Endothelial cell of umbilical vein (primary cell): ENCODE data around the gene SIAH3. TPM values are rescaled to one million over a fixed set of nuclear protein-coding genes. Genes with fewer than 3 reads are reported as not detected.
A peak's percentile ranks its signal among the peaks of the same experiment; 100 is the strongest.

Experiments used
- BruUV-seq: library from RNA; stranded (reverse); fragments of 400-500 nt; replicated peaks from 2 replicates; lab custom pipeline; 2021; lab: Mats Ljungman, UMichigan
- CTCF ChIA-PET: fragments of 300-600, 350-600 bp; sonication (Branson Sonifier 250); formaldehyde crosslinking; loops from one replicate; lab custom pipeline; 2021; ENCODE audit warnings: antibody characterized with exemption, inconsistent platforms; lab: Charles Lee
- POLR2A ChIA-PET: fragments of 300-600, 350-600 bp; sonication (Branson Sonifier 250); formaldehyde crosslinking; loops from one replicate; lab custom pipeline; 2021; ENCODE audit warnings: antibody characterized with exemption, inconsistent platforms; lab: Charles Lee
- DNase-seq: peaks from one replicate; pipeline ENCODE4 v3.0.0-alpha.2; 2011; ENCODE audit warnings: low read depth, low spot score
- FAIRE-seq: peaks from 2 replicates; lab custom pipeline; 2011; peaks lifted over from hg19 to GRCh38; lab: Jason Lieb, UNC
- H2AFZ ChIP-seq: 2 replicates; pipeline ENCODE4 v1.6.0; 2012; ENCODE audit warnings: low read depth, low read length, control low read depth, inconsistent platforms
- H3K27ac ChIP-seq: 2 replicates; pipeline ENCODE4 v1.5.1; 2011; ENCODE audit warnings: low read depth, mild to moderate bottlenecking, control low read depth, low read length, moderate library complexity; ENCODE audit not compliant: insufficient read depth
- H3K27me3 ChIP-seq, 2 experiments: 2 replicates each; pipeline versions ENCODE4 v1.6.0 to v1.6.1; 2011; ENCODE audit warnings: low read length in 2 of 2, mixed read lengths in 1 of 2; ENCODE audit not compliant: control insufficient read depth in 2 of 2, insufficient read depth in 2 of 2
- H3K36me3 ChIP-seq, 2 experiments: 2 replicates in 1 of 2; 3 replicates in 1 of 2; pipeline ENCODE4 v1.5.1; 2011; ENCODE audit warnings: low read length in 2 of 2, mild to moderate bottlenecking in 1 of 2, moderate library complexity in 1 of 2; ENCODE audit not compliant: control insufficient read depth in 2 of 2, insufficient read depth in 2 of 2; ENCODE audit errors: extremely low read depth in 1 of 2
- H3K4me1 ChIP-seq: 3 replicates; pipeline ENCODE4 v1.5.1; 2011; ENCODE audit warnings: mild to moderate bottlenecking, low read length; ENCODE audit not compliant: control insufficient read depth, insufficient read depth; ENCODE audit errors: extremely low read depth
- H3K4me2 ChIP-seq: 2 replicates; pipeline ENCODE4 v1.6.1; 2011; ENCODE audit warnings: low read length, control low read depth, mixed read lengths; ENCODE audit not compliant: insufficient read depth
- H3K4me3 ChIP-seq, 3 experiments: fragments of 200-600 bp in 1 of 3; sonication (generic), shearing (Covaris generic) in 1 of 3; replicated peaks in 1 of 3; 2 replicates each; pipeline ENCODE4 v1.5.1; 2011 to 2016; ENCODE audit warnings: control low read depth in 3 of 3, low read length in 3 of 3, mild to moderate bottlenecking in 2 of 3, inconsistent platforms in 1 of 3, low read depth in 1 of 3, moderate library complexity in 1 of 3; ENCODE audit not compliant: insufficient read depth in 1 of 3
- H3K79me2 ChIP-seq: 2 replicates; pipeline ENCODE4 v1.6.0; 2012; ENCODE audit warnings: low read length, inconsistent platforms; ENCODE audit not compliant: control insufficient read depth, insufficient read depth
- H3K9ac ChIP-seq: replicated peaks from 2 replicates; pipeline ENCODE3; 2011; ENCODE audit warnings: low read length, control low read depth; ENCODE audit not compliant: insufficient read depth; ENCODE audit errors: extremely low read depth
- H3K9me1 ChIP-seq: replicated peaks from 3 replicates; pipeline ENCODE4 v1.6.0; 2011; ENCODE audit warnings: mild to moderate bottlenecking, low read length; ENCODE audit not compliant: control insufficient read depth, insufficient read depth; ENCODE audit errors: extremely low read depth
- H3K9me3 ChIP-seq: replicated peaks from 2 replicates; pipeline ENCODE4 v1.5.1; 2012; ENCODE audit warnings: low read length, inconsistent platforms; ENCODE audit not compliant: control insufficient read depth, insufficient read depth
- H4K20me1 ChIP-seq: replicated peaks from 2 replicates; pipeline ENCODE3; 2011; ENCODE audit warnings: mild to moderate bottlenecking, low read length; ENCODE audit not compliant: control insufficient read depth, insufficient read depth; ENCODE audit errors: extremely low read depth
- CTCF ChIP-seq, 2 donors: IDR thresholded peaks; 1 replicate in 1 of 2; 2 replicates in 1 of 2; pipeline ENCODE4 v1.5.1; 2011; ENCODE audit warnings: low read length in 2 of 2, mild to moderate bottlenecking in 2 of 2, moderate library complexity in 2 of 2, control low read depth in 1 of 2, inconsistent platforms in 1 of 2, low read depth in 1 of 2; ENCODE audit not compliant: insufficient read depth in 1 of 2; ENCODE audit errors: extremely low read depth in 1 of 2
- EZH2 ChIP-seq: IDR thresholded peaks from 2 replicates; pipeline ENCODE4 v1.6.1; 2012; ENCODE audit warnings: borderline replicate concordance, low read depth, mild to moderate bottlenecking, moderate library complexity, low read length, inconsistent platforms; ENCODE audit not compliant: severe bottlenecking
- FOS ChIP-seq: IDR thresholded peaks from 2 replicates; pipeline ENCODE4 v1.6.1; 2011; ENCODE audit warnings: mild to moderate bottlenecking, low read length, moderate library complexity, borderline replicate concordance; ENCODE audit not compliant: insufficient read depth
- GATA2 ChIP-seq: IDR thresholded peaks from 2 replicates; pipeline ENCODE4 v1.7.0; 2011; ENCODE audit warnings: low read depth, mild to moderate bottlenecking, moderate library complexity, mixed read lengths, low read length; ENCODE audit not compliant: insufficient read length, insufficient read depth
- JUN ChIP-seq: IDR thresholded peaks from 2 replicates; pipeline ENCODE4 v1.6.1; 2011; ENCODE audit warnings: borderline replicate concordance, low read depth; ENCODE audit not compliant: insufficient read length, insufficient read depth
- MYC ChIP-seq: IDR thresholded peaks from one replicate; pipeline ENCODE4 v1.6.1; 2011; ENCODE audit warnings: mild to moderate bottlenecking, low read depth, low read length
- POLR2A ChIP-seq: IDR thresholded peaks from 2 replicates; pipeline ENCODE4 v1.6.1; 2012; ENCODE audit warnings: low read depth, mild to moderate bottlenecking, control low read depth, low read length
- POLR2AphosphoS5 ChIP-seq: IDR thresholded peaks from 2 replicates; pipeline ENCODE4 v1.6.1; 2012; ENCODE audit warnings: low read depth, mild to moderate bottlenecking, control low read depth, low read length, moderate library complexity; ENCODE audit not compliant: insufficient read depth
- dilution Hi-C: fragments of 300-500 bp; cut with MboI; formaldehyde crosslinking; loops from one replicate; pipeline ENCODE4 v1.15.0; 2019; ENCODE audit warnings: low sequenced_read_pairs; ENCODE audit not compliant: extremely low pct_ligation_motif_present
- intact Hi-C: fragments of 100-400 bp; cut with micrococcal nuclease; formaldehyde crosslinking; loops from one replicate; pipeline ENCODE4 v1.10.0; 2022
- polyA plus RNA-seq, 4 experiments: library from polyadenylated mRNA; depleted of rRNA in 3 of 4; stranded (reverse) in 3 of 4; unstranded in 1 of 4; fragments of >200 nt; gene quantifications; 2 replicates each; pipeline versions ENCODE4 v1.2.1 to v1.2.3, GENCODE V29; 2011 to 2012; ENCODE audit warnings: missing spikeins in 1 of 4
- total RNA-seq: library from RNA; stranded (reverse); gene quantifications from 2 replicates; pipeline ENCODE4 v1.2.3, GENCODE V29; 2021
- TF ChIP-seq, protein P1 (sequence below): IDR thresholded peaks from 2 replicates; pipeline ENCODE4 v1.6.1; 2011; ENCODE audit not compliant: insufficient read depth, insufficient read length

The SIAH3 gene
- total and polyA plus RNA-seq, 2 donors (not counting 3 experiments of a cell fraction or from before 2014, with no cell fraction given): 0.03 TPM; not detected in 1

GRCh38 chr13:45879666-45880065 is 28.1 kb upstream of the SIAH3 start:
- BruUV-seq: no TSS peak
- dilution Hi-C loops (no loop called here), intact Hi-C loops (loop anchor here (5.0 kb wide), 1 partner anchor 72 kb away; no protein-coding TSS in a partner anchor)
- H3K9me3 ChIP-seq: no peaks in the 10 kb centered on the region
- FAIRE-seq (no peak), DNase-seq (peak; percentile 17)
- H3K4me1 ChIP-seq: no peaks in the 10 kb centered on the region
- peaks cover 5 to 8% of the 10 kb centered on the region in 2 experiments for H3K27me3 ChIP-seq
- no peak overlapping the region for H3K27ac ChIP-seq
- H3K4me2 ChIP-seq: no peak overlapping the region
- H2AFZ ChIP-seq: no peak overlapping the region
- no peaks in the 10 kb centered on the region for H4K20me1 ChIP-seq
- no peaks in the 10 kb centered on the region for H3K36me3 ChIP-seq
- CTCF ChIA-PET: interaction anchor here (0.7 to 1.5 kb wide), 8 partner anchors 11 to 256 kb away, joined by 3 to 22 read pairs (median 4); no protein-coding TSS in a partner anchor
- H3K9me1 ChIP-seq: no peaks in the 10 kb centered on the region
- H3K79me2 ChIP-seq: no peaks in the 10 kb centered on the region
- H3K9ac ChIP-seq: no peak overlapping the region
- H3K4me3 ChIP-seq: no peak overlapping the region
- POLR2A ChIA-PET: interaction anchor here (0.7 kb wide), 1 partner anchor 48 kb away, joined by 6 read pairs; no protein-coding TSS in a partner anchor
- TF ChIP-seq CTCF (IDR thresholded peaks at IDR 0.05; ENCODE audit: extremely low read depth in 1 of 2, insufficient read depth in 1 of 2, low read depth in 1 of 2, low read length in 2 of 2) (peak; percentile 24 to 31), JUN (no peak)

DNA sequence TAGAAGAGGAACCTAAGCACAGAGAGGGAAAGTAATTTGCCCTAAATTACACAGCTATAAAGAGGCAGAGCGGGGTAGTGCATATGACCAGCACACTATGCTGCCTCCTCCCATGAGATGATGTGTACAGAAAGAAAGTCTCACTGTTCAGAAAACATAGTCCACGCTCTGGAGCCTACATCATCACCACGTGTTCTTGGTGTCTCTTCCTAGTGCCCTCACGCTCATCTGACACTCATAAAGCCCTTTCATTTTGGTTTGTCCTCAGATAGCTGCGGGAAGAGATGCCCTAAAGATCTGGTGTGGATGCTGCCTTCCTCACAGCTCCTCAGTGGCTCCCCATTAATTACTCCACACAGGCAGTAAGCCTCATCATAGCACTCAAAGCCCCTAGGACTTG is 27.4 kb upstream of the SIAH3 start:
- FAIRE-seq (no peak), DNase-seq (no peak)
- Histone ChIP-seq H3K27me3 (peaks cover 5 to 8% of the 10 kb centered on the region in 2 experiments), H3K27ac (no peak overlapping the region), H3K9ac (no peak overlapping the region), H2AFZ (no peak overlapping the region), H3K9me3 (no peaks in the 10 kb centered on the region), H3K4me3 (no peak overlapping the region), H4K20me1 (no peaks in the 10 kb centered on the region), H3K36me3 (no peaks in the 10 kb centered on the region), H3K9me1 (no peaks in the 10 kb centered on the region), H3K4me2 (no peak overlapping the region), H3K79me2 (no peaks in the 10 kb centered on the region), H3K4me1 (no peaks in the 10 kb centered on the region)
- ChIA-PET CTCF (interaction anchor here (0.8 to 1.5 kb wide), 3 partner anchors 39 to 71 kb away, joined by 3 to 5 read pairs (median 5); no protein-coding TSS in a partner anchor), POLR2A (no interaction called here)
- BruUV-seq: no TSS peak
- TF ChIP-seq JUN: no peak
- no peak for TF ChIP-seq CTCF (IDR thresholded peaks at IDR 0.05; ENCODE audit: extremely low read depth in 1 of 2, insufficient read depth in 1 of 2, low read depth in 1 of 2, low read length in 2 of 2)
- TF ChIP-seq, protein P1, sequence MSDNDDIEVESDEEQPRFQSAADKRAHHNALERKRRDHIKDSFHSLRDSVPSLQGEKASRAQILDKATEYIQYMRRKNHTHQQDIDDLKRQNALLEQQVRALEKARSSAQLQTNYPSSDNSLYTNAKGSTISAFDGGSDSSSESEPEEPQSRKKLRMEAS: no peak
- TF ChIP-seq EZH2: no peak
- TF ChIP-seq POLR2AphosphoS5: no peak
- no peak for TF ChIP-seq MYC
- TF ChIP-seq GATA2: no peak
- no peak for TF ChIP-seq POLR2A
- TF ChIP-seq FOS: no peak
- intact Hi-C loops (loop anchor here (5.0 kb wide), 1 partner anchor 72 kb away; no protein-coding TSS in a partner anchor), dilution Hi-C loops (no loop called here)
